Measurements from ENCODE around the gene RERE. TPM values are rescaled to one million over a fixed set of nuclear protein-coding genes. Genes with fewer than 3 reads are reported as not detected.
A peak's percentile ranks its signal among the peaks of the same experiment; 100 is the strongest.

Gene RERE
- polyA plus RNA-seq, 1 of the 3 experiments (the other 2 are of a cell fraction): 8.1 TPM

DNA sequence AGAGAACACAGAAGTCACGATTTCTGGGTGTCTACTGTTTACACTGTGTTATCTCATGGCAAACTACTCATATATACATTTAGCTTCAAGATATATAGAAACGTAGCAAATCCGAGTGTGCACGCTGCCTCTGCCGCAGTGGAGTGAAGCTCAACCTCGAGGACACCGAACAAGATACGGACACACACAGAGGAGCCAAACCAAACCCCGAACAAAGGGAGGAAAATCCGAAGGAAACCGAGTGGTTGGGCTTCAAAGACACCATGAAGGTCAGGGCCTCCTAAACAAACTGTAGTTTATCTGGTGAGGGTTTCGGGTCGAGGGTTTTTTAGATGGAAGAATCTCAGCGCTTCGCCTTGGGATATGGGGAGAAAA, 465.0 kb downstream of the RERE start:
- Histone ChIP-seq H4K20me1 (ENCODE audit: insufficient read depth) (no peaks in the 10 kb centered on the region), H3K9me2 (no peaks in the 10 kb centered on the region), H3F3A (replicated peaks; ENCODE audit: insufficient read depth) (peaks cover 4% of the 10 kb centered on the region), H3K36me3 (replicated peaks in 1 of 2; ENCODE audit: control insufficient read depth in 1 of 2, insufficient read depth in 2 of 2, low read length in 1 of 2) (peaks cover 0 to 53% of the 10 kb centered on the region in 2 experiments), H3K4me3 (ENCODE audit: low read depth in 2 of 2, low read length in 1 of 2) (no peak overlapping the region), H3K27me3 (ENCODE audit: insufficient read depth) (no peaks in the 10 kb centered on the region), H2AFZ (ENCODE audit: low read depth) (no peak overlapping the region), H3K79me2 (ENCODE audit: insufficient read depth) (no peaks in the 10 kb centered on the region), H3K9me3 (no peaks in the 10 kb centered on the region), H3K4me1 (ENCODE audit: control insufficient read depth in 1 of 2, insufficient read depth in 2 of 2, low read depth in 1 of 2, low read length in 1 of 2) (peaks cover 0 to 17% of the 10 kb centered on the region in 2 experiments; a peak in 1 of 4 replicates), H3K4me2 (no peak overlapping the region), H3K27ac (ENCODE audit: low read depth in 2 of 2, low read length in 1 of 2) (no peak overlapping the region; a peak in 1 of 4 replicates), H3K9ac (no peak overlapping the region)
- TF ChIP-seq ZBTB33 (IDR thresholded peaks at IDR 0.05; ENCODE audit: borderline replicate concordance, low read depth) (no peak), GABPA (IDR thresholded peaks at IDR 0.05; ENCODE audit: low read depth) (no peak), ELF1 (IDR thresholded peaks at IDR 0.05) (no peak), RXRA (IDR thresholded peaks at IDR 0.05; ENCODE audit: borderline replicate concordance, low read depth) (no peak), CHD2 (IDR thresholded peaks at IDR 0.05; ENCODE audit: low read length, partially characterized antibody) (no peak), FOXM1 (IDR thresholded peaks at IDR 0.05; ENCODE audit: low read depth) (no peak)
- DNase-seq: no peak
- ChIA-PET POLR2A (no interaction called here), CTCF (interaction anchor here (0.6 to 4.7 kb wide), 7 partner anchors 12 to 480 kb away, joined by 3 to 69 read pairs (median 4); no protein-coding TSS in a partner anchor)
- WGBS (ENCODE audit: low lambda C conversion rate): 96% methylated on average over 15 of the region's 15 CpGs

DNA sequence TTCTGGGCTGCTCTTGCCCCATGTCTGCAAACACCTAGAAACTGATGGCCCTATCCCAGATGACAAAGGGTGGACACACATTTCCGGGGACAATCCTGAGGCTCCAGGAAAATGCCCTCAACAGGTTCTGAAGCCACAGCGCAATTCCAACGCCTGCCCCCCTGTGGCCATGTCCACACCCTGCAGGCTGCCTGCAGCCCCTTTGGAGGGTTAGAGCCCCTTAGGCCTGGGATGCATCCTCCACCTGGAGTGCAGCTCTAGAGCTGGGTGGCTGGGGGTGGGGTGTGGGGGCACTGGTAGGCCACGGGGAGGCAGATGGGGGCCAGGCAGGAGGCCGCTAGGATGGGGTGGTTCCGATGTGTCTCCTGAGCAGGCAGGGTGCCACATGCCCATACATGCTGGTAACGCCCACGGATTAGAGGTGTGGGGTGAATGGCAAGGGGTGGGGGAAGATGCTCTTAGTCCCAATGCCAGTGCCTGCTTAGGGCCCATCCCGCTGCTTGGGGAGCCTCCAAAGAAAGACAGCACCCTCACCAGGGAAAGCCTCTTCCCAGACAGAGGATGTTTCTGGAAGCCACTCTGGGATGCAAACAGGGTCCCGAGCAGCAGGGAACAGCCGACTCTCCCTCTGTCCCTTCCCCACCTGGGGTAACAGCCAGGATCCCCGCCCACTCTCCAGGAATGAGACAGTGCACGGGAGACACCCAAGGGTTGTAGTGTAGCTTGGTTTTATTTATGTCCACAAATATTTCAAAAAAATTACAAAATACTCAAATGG, 465.6 kb downstream of the RERE start:
- H2AFZ ChIP-seq (ENCODE audit: low read depth): no peak overlapping the region
- H3K4me2 ChIP-seq: no peak overlapping the region
- ChIA-PET POLR2A (no interaction called here), CTCF (interaction anchor here (0.6 to 4.9 kb wide), 15 partner anchors 8 to 376 kb away, joined by 3 to 69 read pairs (median 5); partner anchors contain the start of gene SLC45A1)
- H3K79me2 ChIP-seq (ENCODE audit: insufficient read depth): no peaks in the 10 kb centered on the region
- H3K27me3 ChIP-seq (ENCODE audit: insufficient read depth): no peaks in the 10 kb centered on the region
- no peaks in the 10 kb centered on the region for H3K9me2 ChIP-seq
- H3K4me3 ChIP-seq (ENCODE audit: low read depth in 2 of 2, low read length in 1 of 2): no peak overlapping the region; a peak in 1 of 4 replicates
- H3K9ac ChIP-seq: no peak overlapping the region
- no peak overlapping the region; a peak in 1 of 4 replicates for H3K27ac ChIP-seq (ENCODE audit: low read depth in 2 of 2, low read length in 1 of 2)
- no peaks in the 10 kb centered on the region for H3K9me3 ChIP-seq
- WGBS (ENCODE audit: low lambda C conversion rate): 90% methylated on average over 7 of the region's 13 CpGs
- DNase-seq: peak; percentile 75
- TF ChIP-seq TEAD4 (IDR thresholded peaks at IDR 0.05; ENCODE audit: borderline replicate concordance, insufficient read depth) (no peak), SMC3 (IDR thresholded peaks at IDR 0.05; ENCODE audit: low read depth, low read length) (peak; percentile 33; the same call in 1 of the 2 replicates), YY1 (IDR thresholded peaks at IDR 0.05; ENCODE audit: low read depth) (no peak), USF2 (IDR thresholded peaks at IDR 0.05; ENCODE audit: borderline replicate concordance, low read depth, low read length) (no peak), FOSL2 (IDR thresholded peaks at IDR 0.05; ENCODE audit: borderline replicate concordance, low read depth) (no peak), GATA2 (CRISPR knock-in tag; IDR thresholded peaks at IDR 0.05) (no peak), POLR2AphosphoS5 (IDR thresholded peaks at IDR 0.05; ENCODE audit: low read depth, low read length) (0 out of 2 replicates have a peak, but pooled peaks have one; percentile 7), TAF1 (IDR thresholded peaks at IDR 0.05; ENCODE audit: borderline replicate concordance, low read depth, low read length) (no peak), RAD21 (IDR thresholded peaks at IDR 0.05; ENCODE audit: low read length) (no peak), RCOR1 (IDR thresholded peaks at IDR 0.05; ENCODE audit: low read length) (no peak), EP300 (IDR thresholded peaks at IDR 0.05; ENCODE audit: borderline replicate concordance in 1 of 2, low read depth in 1 of 2, low read length in 1 of 2) (no peak), MXI1 (IDR thresholded peaks at IDR 0.05; ENCODE audit: low read depth, low read length) (no peak), NRF1 (IDR thresholded peaks at IDR 0.05; ENCODE audit: low read depth, low read length) (no peak), GABPA (IDR thresholded peaks at IDR 0.05; ENCODE audit: low read depth) (no peak)
- TF ChIP-seq, protein P1, sequence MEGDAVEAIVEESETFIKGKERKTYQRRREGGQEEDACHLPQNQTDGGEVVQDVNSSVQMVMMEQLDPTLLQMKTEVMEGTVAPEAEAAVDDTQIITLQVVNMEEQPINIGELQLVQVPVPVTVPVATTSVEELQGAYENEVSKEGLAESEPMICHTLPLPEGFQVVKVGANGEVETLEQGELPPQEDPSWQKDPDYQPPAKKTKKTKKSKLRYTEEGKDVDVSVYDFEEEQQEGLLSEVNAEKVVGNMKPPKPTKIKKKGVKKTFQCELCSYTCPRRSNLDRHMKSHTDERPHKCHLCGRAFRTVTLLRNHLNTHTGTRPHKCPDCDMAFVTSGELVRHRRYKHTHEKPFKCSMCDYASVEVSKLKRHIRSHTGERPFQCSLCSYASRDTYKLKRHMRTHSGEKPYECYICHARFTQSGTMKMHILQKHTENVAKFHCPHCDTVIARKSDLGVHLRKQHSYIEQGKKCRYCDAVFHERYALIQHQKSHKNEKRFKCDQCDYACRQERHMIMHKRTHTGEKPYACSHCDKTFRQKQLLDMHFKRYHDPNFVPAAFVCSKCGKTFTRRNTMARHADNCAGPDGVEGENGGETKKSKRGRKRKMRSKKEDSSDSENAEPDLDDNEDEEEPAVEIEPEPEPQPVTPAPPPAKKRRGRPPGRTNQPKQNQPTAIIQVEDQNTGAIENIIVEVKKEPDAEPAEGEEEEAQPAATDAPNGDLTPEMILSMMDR (IDR thresholded peaks at IDR 0.05): peak; percentile 61
- TF ChIP-seq, protein P2, sequence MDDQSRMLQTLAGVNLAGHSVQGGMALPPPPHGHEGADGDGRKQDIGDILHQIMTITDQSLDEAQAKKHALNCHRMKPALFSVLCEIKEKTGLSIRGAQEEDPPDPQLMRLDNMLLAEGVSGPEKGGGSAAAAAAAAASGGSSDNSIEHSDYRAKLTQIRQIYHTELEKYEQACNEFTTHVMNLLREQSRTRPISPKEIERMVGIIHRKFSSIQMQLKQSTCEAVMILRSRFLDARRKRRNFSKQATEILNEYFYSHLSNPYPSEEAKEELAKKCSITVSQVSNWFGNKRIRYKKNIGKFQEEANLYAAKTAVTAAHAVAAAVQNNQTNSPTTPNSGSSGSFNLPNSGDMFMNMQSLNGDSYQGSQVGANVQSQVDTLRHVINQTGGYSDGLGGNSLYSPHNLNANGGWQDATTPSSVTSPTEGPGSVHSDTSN (IDR thresholded peaks at IDR 0.05): no peak
- H4K20me1 ChIP-seq (ENCODE audit: insufficient read depth): no peaks in the 10 kb centered on the region
- peaks cover 4% of the 10 kb centered on the region for H3F3A ChIP-seq (replicated peaks; ENCODE audit: insufficient read depth)
- peaks cover 0 to 47% of the 10 kb centered on the region in 2 experiments for H3K36me3 ChIP-seq (replicated peaks in 1 of 2; ENCODE audit: control insufficient read depth in 1 of 2, insufficient read depth in 2 of 2, low read length in 1 of 2)
- peaks cover 0 to 17% of the 10 kb centered on the region in 2 experiments; a peak in 1 of 4 replicates for H3K4me1 ChIP-seq (ENCODE audit: control insufficient read depth in 1 of 2, insufficient read depth in 2 of 2, low read depth in 1 of 2, low read length in 1 of 2)

All from SK-N-SH (cell line).